PC-3 (cell line): Measurements from ENCODE around the gene PILRA. TPM values are rescaled to one million over a fixed set of nuclear protein-coding genes. Genes with fewer than 3 reads are reported as not detected.

Source experiments
- ATAC-seq: fragments of 200-7000 bp; cut with Tn5 transposase; 2 replicates; pipeline ENCODE4 v1.9.1; 2020; ENCODE audit warnings: mild to moderate bottlenecking, moderate library complexity
- BruUV-seq: library from RNA; stranded (reverse); fragments of 400-500 nt; replicated peaks from 2 replicates; lab custom pipeline; 2021; lab: Mats Ljungman, UMichigan
- CTCF ChIA-PET: fragments of 300-600 bp; sonication (Branson Sonifier 250); formaldehyde crosslinking; loops from one replicate; lab custom pipeline; 2022; ENCODE audit warnings: antibody characterized with exemption; lab: Charles Lee
- POLR2A ChIA-PET: fragments of 300-600 bp; sonication (Branson Sonifier 250); formaldehyde crosslinking; loops from one replicate; lab custom pipeline; 2022; ENCODE audit warnings: antibody characterized with exemption; ENCODE audit not compliant: unreplicated experiment; lab: Charles Lee
- DNase-seq: peaks from one replicate; pipeline ENCODE4 v3.0.0-alpha.2; 2015
- H2AFZ ChIP-seq: fragments of 300-600 bp; sonication (generic); 2 replicates; pipeline ENCODE4 v1.6.0; 2016; ENCODE audit warnings: antibody characterized with exemption, low read length
- H3F3A ChIP-seq: fragments of 300-600 bp; sonication (generic); one replicate; pipeline ENCODE4 v1.6.0; 2017; ENCODE audit warnings: antibody characterized with exemption, low read length, control low read depth, mild to moderate bottlenecking; ENCODE audit not compliant: unreplicated experiment
- H3K27ac ChIP-seq: fragments of 300-600 bp; sonication (generic); 2 replicates; pipeline ENCODE4 v1.5.1; 2016; ENCODE audit warnings: mild to moderate bottlenecking, low read length
- H3K27me3 ChIP-seq: fragments of 300-600 bp; sonication (generic); 2 replicates; pipeline ENCODE4 v1.6.1; 2016; ENCODE audit warnings: low read length, mixed read lengths
- H3K36me3 ChIP-seq: fragments of 300-600 bp; sonication (generic); 2 replicates; pipeline ENCODE4 v1.6.1; 2016; ENCODE audit warnings: low read depth, mixed run types, low read length, mixed read lengths
- H3K4me1 ChIP-seq: fragments of 300-600 bp; sonication (generic); 2 replicates; pipeline ENCODE4 v1.5.1; 2016; ENCODE audit warnings: low read length; ENCODE audit not compliant: insufficient read depth
- H3K4me2 ChIP-seq: fragments of 300-600 bp; sonication (generic); 2 replicates; pipeline ENCODE4 v1.6.0; 2016; ENCODE audit warnings: low read length
- H3K4me3 ChIP-seq: fragments of 300-600 bp; sonication (generic); 2 replicates; pipeline ENCODE4 v1.5.1; 2016; ENCODE audit warnings: mild to moderate bottlenecking, low read length, mixed read lengths
- H3K79me2 ChIP-seq: fragments of 300-600 bp; sonication (generic); 2 replicates; pipeline ENCODE4 v1.6.1; 2017; ENCODE audit warnings: low read length, mixed read lengths
- H3K9ac ChIP-seq: fragments of 300-600 bp; sonication (generic); 2 replicates; pipeline ENCODE4 v1.6.0; 2016; ENCODE audit warnings: mild to moderate bottlenecking, low read length
- H3K9me2 ChIP-seq: fragments of 300-600 bp; sonication (generic); replicated peaks from 2 replicates; pipeline ENCODE4 v1.6.1; 2016; ENCODE audit warnings: mixed run types, low read length, mixed read lengths
- H3K9me3 ChIP-seq: fragments of 300-600 bp; sonication (generic); 2 replicates; pipeline ENCODE4 v1.6.1; 2016; ENCODE audit warnings: low read length, mixed read lengths
- H4K20me1 ChIP-seq: fragments of 300-600 bp; sonication (generic); 2 replicates; pipeline ENCODE4 v1.6.1; 2016; ENCODE audit warnings: low read length, mixed read lengths
- CTCF ChIP-seq: fragments of 300-600 bp; sonication (generic); conservative IDR thresholded peaks from 2 replicates; pipeline ENCODE4 v1.5.1; 2017; ENCODE audit warnings: antibody characterized with exemption, low read depth, mild to moderate bottlenecking, low read length
- EZH2 ChIP-seq: fragments of 300-600 bp; sonication (generic); IDR thresholded peaks from one replicate; pipeline ENCODE4 v1.6.1; 2017; ENCODE audit warnings: antibody characterized with exemption, mild to moderate bottlenecking, low read length; ENCODE audit not compliant: unreplicated experiment
- EZH2phosphoT487 ChIP-seq: fragments of 300-600 bp; sonication (generic); IDR thresholded peaks from 2 replicates; pipeline ENCODE4 v1.6.1; 2018; ENCODE audit warnings: mild to moderate bottlenecking, antibody characterized with exemption, low read length, borderline replicate concordance
- intact Hi-C: fragments of 100-400 bp; cut with micrococcal nuclease; formaldehyde crosslinking; loops from 2 replicates; pipeline ENCODE4 v1.9.0; 2023
- total RNA-seq: library from RNA; depleted of rRNA; stranded (reverse); fragments of >200 nt; gene quantifications from 2 replicates; pipeline ENCODE4 v1.2.3, GENCODE V29; 2014

Gene PILRA
- total RNA-seq, 1 experiment from 2014 or later, result 1.9 TPM

- intact Hi-C loops, result no loop called here
- POLR2A ChIA-PET, result no interaction called here
- Histone ChIP-seq H3K4me1 (no peaks in the 10 kb centered on the region), H4K20me1 (no peaks in the 10 kb centered on the region), H3K9me3 (no peaks in the 10 kb centered on the region), H3K27ac (no peak overlapping the region), H3K36me3 (no peaks in the 10 kb centered on the region), H3K4me3 (no peak overlapping the region), H3K27me3 (no peaks in the 10 kb centered on the region), H3K79me2 (no peaks in the 10 kb centered on the region), H2AFZ (no peak overlapping the region), H3F3A (no peaks in the 10 kb centered on the region), H3K4me2 (no peak overlapping the region), H3K9ac (no peak overlapping the region), H3K9me2 (no peaks in the 10 kb centered on the region)
- CTCF ChIA-PET, result no interaction called here
- TF ChIP-seq EZH2 (no peak), EZH2phosphoT487 (no peak), CTCF (no peak)
- DNase-seq, result no peak
- BruUV-seq, result no TSS peak
- ATAC-seq, result no peak
Measured at GRCh38 chr7:100441641-100442535, 68.6 kb downstream of the PILRA start.

- Histone ChIP-seq H3K9ac (no peak overlapping the region), H2AFZ (no peak overlapping the region), H3K9me3 (no peaks in the 10 kb centered on the region), H4K20me1 (no peaks in the 10 kb centered on the region), H3K4me2 (no peak overlapping the region), H3K4me3 (no peak overlapping the region), H3F3A (no peaks in the 10 kb centered on the region), H3K9me2 (no peaks in the 10 kb centered on the region), H3K27me3 (no peaks in the 10 kb centered on the region), H3K36me3 (no peaks in the 10 kb centered on the region), H3K4me1 (no peaks in the 10 kb centered on the region), H3K79me2 (no peaks in the 10 kb centered on the region), H3K27ac (no peak overlapping the region)
- ChIA-PET CTCF (interaction anchor here (0.5 to 0.7 kb wide), 2 partner anchors 22 to 143 kb away, joined by 3 to 4 read pairs; partner anchors contain the start of genes FBXO24 and LRCH4), POLR2A (no interaction called here)
- no peak for DNase-seq
- no peak for TF ChIP-seq CTCF
- TF ChIP-seq EZH2phosphoT487, result no peak
- TF ChIP-seq EZH2, result no peak
- no peak for ATAC-seq
- intact Hi-C loops, result no loop called here
- BruUV-seq, result no TSS peak
Measured at GRCh38 chr7:100443096-100443840, 70.0 kb downstream of the PILRA start.
